H9 (cell line): ENCODE results near the gene ME3. TPM values are rescaled to one million over a fixed set of nuclear protein-coding genes. Genes with fewer than 3 reads are reported as not detected.

ENCODE experiments used
- DNase-seq: peaks from one replicate; pipeline ENCODE4 v3.0.0-alpha.2; 2017
- H2AFZ ChIP-seq: one replicate; pipeline ENCODE4 v1.6.1; 2013; ENCODE audit warnings: mild to moderate bottlenecking, low read length, control low read depth, moderate library complexity
- H2AK5ac ChIP-seq: 2 replicates; pipeline ENCODE4 v1.6.1; 2013; ENCODE audit warnings: low read length, control low read depth, mixed read lengths; ENCODE audit not compliant: insufficient read length
- H2BK120ac ChIP-seq: one replicate; pipeline ENCODE4 v1.6.1; 2013; ENCODE audit warnings: low read depth, mild to moderate bottlenecking, low read length, control low read depth, inconsistent platforms; ENCODE audit not compliant: poor library complexity, severe bottlenecking
- H2BK12ac ChIP-seq: 2 replicates; pipeline ENCODE4 v1.6.1; 2013; ENCODE audit warnings: low read length, control low read depth, mixed read lengths, low read depth; ENCODE audit not compliant: insufficient read length
- H2BK15ac ChIP-seq: 2 replicates; pipeline ENCODE4 v1.6.1; 2013; ENCODE audit warnings: low read depth, low read length, control low read depth
- H2BK20ac ChIP-seq: one replicate; pipeline ENCODE4 v1.6.1; 2013; ENCODE audit warnings: low read depth, mild to moderate bottlenecking, low read length, control low read depth, inconsistent platforms; ENCODE audit not compliant: poor library complexity, severe bottlenecking
- H2BK5ac ChIP-seq: 2 replicates; pipeline ENCODE4 v1.6.1; 2013; ENCODE audit warnings: low read length, control low read depth, mixed read lengths; ENCODE audit not compliant: insufficient read length
- H3K14ac ChIP-seq: 2 replicates; pipeline ENCODE4 v1.6.1; 2013; ENCODE audit warnings: low read length, control low read depth; ENCODE audit not compliant: insufficient read depth
- H3K18ac ChIP-seq: 2 replicates; pipeline ENCODE4 v1.6.1; 2013; ENCODE audit warnings: low read depth, mild to moderate bottlenecking, mixed read lengths, low read length, control low read depth; ENCODE audit not compliant: insufficient read length
- H3K23ac ChIP-seq: 2 replicates; pipeline ENCODE4 v1.6.1; 2013; ENCODE audit warnings: low read length, control low read depth, mixed read lengths, low read depth; ENCODE audit not compliant: insufficient read length
- H3K23me2 ChIP-seq: 2 replicates; pipeline ENCODE4 v1.6.1; 2013; ENCODE audit warnings: low read depth, mild to moderate bottlenecking, mixed read lengths, low read length, control low read depth; ENCODE audit not compliant: insufficient read length, poor library complexity, severe bottlenecking
- H3K27ac ChIP-seq: 2 replicates; pipeline ENCODE4 v1.5.1; 2013; ENCODE audit warnings: low read length, control low read depth, mixed read lengths, low read depth; ENCODE audit not compliant: insufficient read length
- H3K27me3 ChIP-seq: 2 replicates; pipeline ENCODE4 v1.6.1; 2013; ENCODE audit warnings: low read length, control low read depth, inconsistent platforms; ENCODE audit not compliant: insufficient read depth
- H3K4ac ChIP-seq: 2 replicates; pipeline ENCODE4 v1.6.1; 2013; ENCODE audit warnings: low read depth, mild to moderate bottlenecking, control low read depth, inconsistent platforms, low read length, moderate library complexity
- H3K4me1 ChIP-seq: 2 replicates; pipeline ENCODE4 v1.6.1; 2013; ENCODE audit warnings: low read length, control low read depth, inconsistent platforms; ENCODE audit not compliant: insufficient read depth
- H3K4me2 ChIP-seq: 2 replicates; pipeline ENCODE4 v1.6.1; 2013; ENCODE audit warnings: low read length, control low read depth, mixed read lengths; ENCODE audit not compliant: insufficient read length, insufficient read depth
- H3K56ac ChIP-seq: 2 replicates; pipeline ENCODE4 v1.6.1; 2013; ENCODE audit warnings: low read depth, mild to moderate bottlenecking, mixed read lengths, low read length, control low read depth; ENCODE audit not compliant: insufficient read length
- H3K79me1 ChIP-seq: 2 replicates; pipeline ENCODE4 v1.6.1; 2013; ENCODE audit warnings: low read depth, mild to moderate bottlenecking, moderate library complexity, low read length, control low read depth, inconsistent platforms; ENCODE audit not compliant: insufficient read depth, poor library complexity, severe bottlenecking
- H3K79me2 ChIP-seq: 2 replicates; pipeline ENCODE4 v1.6.1; 2013; ENCODE audit warnings: low read length, control low read depth, inconsistent platforms; ENCODE audit not compliant: insufficient read depth
- H3K9ac ChIP-seq: 2 replicates; pipeline ENCODE4 v1.6.1; 2013; ENCODE audit warnings: low read length, control low read depth, mixed read lengths; ENCODE audit not compliant: insufficient read length; ENCODE audit errors: extremely low read depth
- H3K9me3 ChIP-seq: one replicate; pipeline ENCODE4 v1.6.1; 2013; ENCODE audit warnings: low read depth, low read length, inconsistent platforms; ENCODE audit not compliant: control insufficient read depth
- H3T11ph ChIP-seq: one replicate; pipeline ENCODE4 v1.6.1; 2013; ENCODE audit warnings: mild to moderate bottlenecking, low read length, control low read depth, inconsistent platforms
- H4K20me1 ChIP-seq: one replicate; pipeline ENCODE4 v1.6.1; 2013; ENCODE audit not compliant: control insufficient read depth, insufficient read length, insufficient read depth
- H4K5ac ChIP-seq: 2 replicates; pipeline ENCODE4 v1.6.1; 2013; ENCODE audit warnings: low read depth, mild to moderate bottlenecking, mixed read lengths, low read length, control low read depth; ENCODE audit not compliant: insufficient read length
- H4K8ac ChIP-seq: replicated peaks from 2 replicates; pipeline ENCODE4 v1.6.1; 2013; ENCODE audit warnings: low read length, control low read depth, mixed read lengths, low read depth; ENCODE audit not compliant: insufficient read length
- H4K91ac ChIP-seq: 2 replicates; pipeline ENCODE4 v1.6.1; 2013; ENCODE audit warnings: low read depth, mild to moderate bottlenecking, moderate library complexity, mixed read lengths, low read length, control low read depth; ENCODE audit not compliant: insufficient read length
- H3K27ac Mint-ChIP-seq, 3 experiments: 2 replicates in 2 of 3; 3 replicates in 1 of 3; pipeline ENCODE4 v1.8.0; 2020 to 2021; ENCODE audit warnings: mixed read lengths in 3 of 3, mild to moderate bottlenecking in 1 of 3, moderate library complexity in 1 of 3
- H3K27me3 Mint-ChIP-seq: 2 replicates; pipeline ENCODE4 v1.8.0; 2021; ENCODE audit warnings: low read depth, mild to moderate bottlenecking, moderate library complexity, mixed read lengths
- H3K36me3 Mint-ChIP-seq, 3 experiments: 2 replicates in 2 of 3; 3 replicates in 1 of 3; pipeline ENCODE4 v1.8.0; 2020 to 2021; ENCODE audit warnings: low read depth in 3 of 3, mixed read lengths in 3 of 3; ENCODE audit not compliant: insufficient read depth in 1 of 3
- H3K4me1 Mint-ChIP-seq, 2 experiments: 2 replicates each; pipeline ENCODE4 v1.8.0; 2020; ENCODE audit warnings: mixed read lengths in 2 of 2
- H3K4me3 Mint-ChIP-seq, 2 experiments: 2 replicates in 1 of 2; 3 replicates in 1 of 2; pipeline ENCODE4 v1.8.0; 2020 to 2021; ENCODE audit warnings: mild to moderate bottlenecking in 2 of 2, mixed read lengths in 2 of 2, moderate library complexity in 1 of 2
- H3K9me3 Mint-ChIP-seq, 2 experiments: 2 replicates in 1 of 2; 3 replicates in 1 of 2; pipeline ENCODE4 v1.8.0; 2020; ENCODE audit warnings: mild to moderate bottlenecking in 2 of 2, mixed read lengths in 2 of 2, moderate library complexity in 1 of 2
- WGBS: extraction: QIAGEN DNeasy Blood & Tissue Kit; methylation state at CpG from one replicate; pipeline ENCODE4 v1.1.7; 2013; ENCODE audit warnings: missing lambda C conversion rate, low lambda C conversion rate, mixed read lengths; ENCODE audit not compliant: insufficient read length; ENCODE audit errors: extremely low coverage; 5-methylcytosine and 5-hydroxymethylcytosine counted together
- total RNA-seq: library from RNA; stranded (reverse); gene quantifications from 2 replicates; pipeline ENCODE4 v1.2.1, GENCODE V29; 2021
- TF ChIP-seq, protein P1 (sequence below): fragments of 200-600 bp; sonication (generic); conservative IDR thresholded peaks from 3 replicates; pipeline ENCODE4 v1.8.0; 2021; ENCODE audit warnings: antibody characterized with exemption, mild to moderate bottlenecking

ME3 gene
- total RNA-seq, 1 experiment from 2014 or later, result 2.8 TPM

DNA sequence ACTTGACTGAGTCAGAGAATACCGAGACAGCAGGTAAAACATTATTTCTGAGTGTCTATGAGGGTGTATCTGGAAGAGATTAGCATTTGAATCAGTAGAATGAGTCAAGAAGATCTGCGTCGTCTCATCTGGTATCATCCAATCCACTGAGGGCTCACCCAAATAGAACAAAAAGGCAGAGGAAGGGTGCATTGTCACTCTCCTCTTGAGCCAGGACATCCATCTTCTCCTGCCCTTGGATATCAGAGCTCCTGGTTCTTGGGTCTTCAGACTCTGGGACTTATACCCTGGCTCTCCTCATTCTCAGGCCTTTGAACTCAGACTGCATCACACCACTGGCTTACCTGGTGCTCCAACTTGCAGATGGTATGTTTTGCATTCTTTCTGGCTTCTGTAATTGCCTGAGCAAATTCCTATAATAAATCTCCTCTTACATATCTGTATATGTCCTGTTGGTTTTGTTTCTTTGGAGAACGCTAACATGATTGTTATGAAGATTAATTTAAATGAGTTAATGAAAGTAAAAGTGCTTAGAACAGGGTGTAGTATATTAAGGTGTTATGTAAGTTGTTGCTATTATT is 49.3 kb downstream of the ME3 start:
- Histone ChIP-seq H2BK20ac (no peak overlapping the region), H3K27ac (no peak overlapping the region), H3K23me2 (no peaks in the 10 kb centered on the region), H3K56ac (no peak overlapping the region), H2BK120ac (no peak overlapping the region), H4K8ac (no peak overlapping the region), H3T11ph (no peak overlapping the region), H2BK12ac (no peak overlapping the region), H3K23ac (no peak overlapping the region), H4K20me1 (no peaks in the 10 kb centered on the region), H3K14ac (no peak overlapping the region), H3K27me3 (no peaks in the 10 kb centered on the region), H4K5ac (no peak overlapping the region), H3K4me2 (no peak overlapping the region), H2AK5ac (no peak overlapping the region), H3K9ac (no peak overlapping the region), H3K79me1 (no peaks in the 10 kb centered on the region), H4K91ac (no peak overlapping the region), H3K18ac (no peak overlapping the region), H3K79me2 (no peaks in the 10 kb centered on the region), H2BK5ac (no peak overlapping the region), H3K4ac (no peak overlapping the region), H2AFZ (no peak overlapping the region), H3K4me1 (no peaks in the 10 kb centered on the region; the same call in 1 of the 2 replicates), H3K9me3 (no peaks in the 10 kb centered on the region), H2BK15ac (no peak overlapping the region)
- H3K9me3 Mint-ChIP-seq, result no peaks in the 10 kb centered on the region; a peak in 3 of 5 replicates
- H3K36me3 Mint-ChIP-seq, result 0 out of 7 replicates have a peak, but pooled peaks cover 0 to 2% (median 0%) of the 10 kb centered on the region in 3 experiments
- H3K4me1 Mint-ChIP-seq, result peaks cover 9 to 13% of the 10 kb centered on the region in 2 experiments; a peak in 3 of 4 replicates
- H3K4me3 Mint-ChIP-seq, result no peak overlapping the region
- no peaks in the 10 kb centered on the region; the same call in 1 of the 2 replicates for H3K27me3 Mint-ChIP-seq
- no peak for DNase-seq
- H3K27ac Mint-ChIP-seq, result no peak overlapping the region
- TF ChIP-seq, protein P1, sequence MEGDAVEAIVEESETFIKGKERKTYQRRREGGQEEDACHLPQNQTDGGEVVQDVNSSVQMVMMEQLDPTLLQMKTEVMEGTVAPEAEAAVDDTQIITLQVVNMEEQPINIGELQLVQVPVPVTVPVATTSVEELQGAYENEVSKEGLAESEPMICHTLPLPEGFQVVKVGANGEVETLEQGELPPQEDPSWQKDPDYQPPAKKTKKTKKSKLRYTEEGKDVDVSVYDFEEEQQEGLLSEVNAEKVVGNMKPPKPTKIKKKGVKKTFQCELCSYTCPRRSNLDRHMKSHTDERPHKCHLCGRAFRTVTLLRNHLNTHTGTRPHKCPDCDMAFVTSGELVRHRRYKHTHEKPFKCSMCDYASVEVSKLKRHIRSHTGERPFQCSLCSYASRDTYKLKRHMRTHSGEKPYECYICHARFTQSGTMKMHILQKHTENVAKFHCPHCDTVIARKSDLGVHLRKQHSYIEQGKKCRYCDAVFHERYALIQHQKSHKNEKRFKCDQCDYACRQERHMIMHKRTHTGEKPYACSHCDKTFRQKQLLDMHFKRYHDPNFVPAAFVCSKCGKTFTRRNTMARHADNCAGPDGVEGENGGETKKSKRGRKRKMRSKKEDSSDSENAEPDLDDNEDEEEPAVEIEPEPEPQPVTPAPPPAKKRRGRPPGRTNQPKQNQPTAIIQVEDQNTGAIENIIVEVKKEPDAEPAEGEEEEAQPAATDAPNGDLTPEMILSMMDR, result no peak
- WGBS, result no CpG with 5 or more reads among the region's 4 CpGs
